K562 (cell line): ENCODE results near the gene CREG2. TPM values are rescaled to one million over a fixed set of nuclear protein-coding genes. Genes with fewer than 3 reads are reported as not detected.

Experiments used
- ATAC-seq: fragments of 200-7000 bp; cut with Tn5 transposase; 3 replicates; pipeline ENCODE4 v1.9.1; 2020; ENCODE audit warnings: moderate library complexity
- BruUV-seq: library from RNA; stranded (reverse); fragments of 400-500 nt; replicated peaks from 2 replicates; lab custom pipeline; 2021; lab: Mats Ljungman, UMichigan
- CTCF ChIA-PET: fragments of 300-600 bp; formaldehyde crosslinking; extraction: SDS; loops from one replicate; lab custom pipeline; 2021; ENCODE audit warnings: low intra/inter-chr PET ratio; lab: Yijun Ruan, JAX
- POLR2A ChIA-PET: fragments of 300-600, 350-650 bp; sonication (Branson Sonifier 250); formaldehyde crosslinking; extraction: SDS; loops from one replicate; lab custom pipeline; 2021; ENCODE audit warnings: antibody characterized with exemption, inconsistent platforms; lab: Yijun Ruan, JAX
- DNase-seq, 4 experiments: peaks; one replicate each; pipeline versions ENCODE4 v3.0.0 to v3.0.0-alpha.2; 2011 to 2018; ENCODE audit warnings: low spot score in 3 of 4, mixed read lengths in 3 of 4; ENCODE audit errors: extremely low read depth in 1 of 4
- FAIRE-seq: peaks from 2 replicates; lab custom pipeline; 2011; peaks lifted over from hg19 to GRCh38; lab: Jason Lieb, UNC
- H2AFZ ChIP-seq: 2 replicates; pipeline ENCODE4 v1.6.0; 2011; ENCODE audit warnings: low read depth, low read length, control low read depth, inconsistent platforms
- H3K27ac ChIP-seq: fragments of 200-600 bp; 3 replicates; pipeline ENCODE4 v1.8.0; 2011; ENCODE audit warnings: low read depth, mild to moderate bottlenecking, control low read depth, inconsistent platforms, low read length, moderate library complexity, mixed read lengths; ENCODE audit errors: extremely low read depth
- H3K27me3 ChIP-seq, 2 experiments: fragments of 300-600 bp in 1 of 2; 2 replicates in 1 of 2; 3 replicates in 1 of 2; pipeline versions ENCODE4 v1.6.0 to v1.8.0; 2011; ENCODE audit warnings: inconsistent platforms in 2 of 2, low read length in 2 of 2, mild to moderate bottlenecking in 1 of 2, mixed read lengths in 1 of 2, moderate library complexity in 1 of 2; ENCODE audit not compliant: control insufficient read depth in 2 of 2, insufficient read depth in 2 of 2
- H3K36me3 ChIP-seq: fragments of 300-600 bp; 3 replicates; pipeline ENCODE4 v1.8.0; 2011; ENCODE audit warnings: mild to moderate bottlenecking, low read length, inconsistent platforms; ENCODE audit not compliant: control insufficient read depth, insufficient read depth
- H3K4me1 ChIP-seq, 2 experiments: fragments of 200-600 bp in 1 of 2; replicated peaks in 1 of 2; 2 replicates in 1 of 2; 3 replicates in 1 of 2; pipeline versions ENCODE4 v1.5.1 to v1.8.0; 2011; ENCODE audit warnings: inconsistent platforms in 2 of 2, low read length in 2 of 2, mild to moderate bottlenecking in 1 of 2, mixed read lengths in 1 of 2, moderate library complexity in 1 of 2; ENCODE audit not compliant: control insufficient read depth in 2 of 2, insufficient read depth in 2 of 2
- H3K4me2 ChIP-seq: 2 replicates; pipeline ENCODE4 v1.6.1; 2011; ENCODE audit warnings: low read length, control low read depth, inconsistent platforms, mixed read lengths; ENCODE audit not compliant: insufficient read depth
- H3K4me3 ChIP-seq: fragments of 200-600 bp; sonication (generic), shearing (Covaris generic); 2 replicates; pipeline ENCODE4 v1.5.1; 2016; ENCODE audit warnings: control low read depth, inconsistent platforms
- H3K79me2 ChIP-seq: fragments of 200-600 bp; 3 replicates; pipeline ENCODE4 v1.8.0; 2011; ENCODE audit warnings: low read length, inconsistent platforms; ENCODE audit not compliant: control insufficient read depth, insufficient read depth
- H3K9ac ChIP-seq, 2 experiments: 2 replicates each; pipeline versions ENCODE4 v1.6.0 to v1.6.1; 2011; ENCODE audit warnings: low read depth in 2 of 2, low read length in 2 of 2, control low read depth in 1 of 2, inconsistent platforms in 1 of 2, mild to moderate bottlenecking in 1 of 2, mixed read lengths in 1 of 2; ENCODE audit not compliant: insufficient read depth in 1 of 2
- H3K9me1 ChIP-seq: one replicate; pipeline ENCODE4 v1.6.0; 2011; ENCODE audit warnings: inconsistent platforms, mild to moderate bottlenecking, low read length, moderate library complexity; ENCODE audit not compliant: control insufficient read depth, insufficient read depth
- H3K9me3 ChIP-seq: replicated peaks from 2 replicates; pipeline ENCODE4 v1.5.1; 2011; ENCODE audit warnings: low read depth, low read length, inconsistent platforms; ENCODE audit not compliant: control insufficient read depth, insufficient read depth
- H4K20me1 ChIP-seq: replicated peaks from 2 replicates; pipeline ENCODE4 v1.6.1; 2011; ENCODE audit warnings: low read length, inconsistent platforms, mixed read lengths; ENCODE audit not compliant: control insufficient read depth, insufficient read depth
- ARID1B ChIP-seq: fragments of 450-650 bp; IDR thresholded peaks from 2 replicates; pipeline ENCODE4 v1.6.1; 2016; ENCODE audit warnings: antibody characterized with exemption, mild to moderate bottlenecking, inconsistent platforms
- ATF1 ChIP-seq, 2 experiments: fragments of 450-650 bp in 1 of 2; IDR thresholded peaks; 2 replicates each; pipeline ENCODE4 v1.6.1; 2016; ENCODE audit warnings: missing compliant biosample characterization in 1 of 2, missing genetic modification characterization in 1 of 2
- CREB5 ChIP-seq: fragments of 250-450 bp; sonication (Bioruptor Pico); IDR thresholded peaks from 2 replicates; pipeline ENCODE4 v1.5.0; 2020; ENCODE audit warnings: mild to moderate bottlenecking
- E2F5 ChIP-seq: sonication (generic); formaldehyde crosslinking; IDR thresholded peaks from 2 replicates; pipeline ENCODE4 v1.8.0; 2022; ENCODE audit warnings: mild to moderate bottlenecking, missing genetic modification reagents
- MAFF ChIP-seq: IDR thresholded peaks from 2 replicates; pipeline ENCODE4 v1.6.1; 2012; ENCODE audit warnings: low read length, improper control_type of control experiment
- MTF1 ChIP-seq: fragments of 250-450 bp; sonication (Bioruptor Pico); IDR thresholded peaks from 2 replicates; pipeline ENCODE4 v1.9.0; 2021; ENCODE audit warnings: moderate library complexity, mild to moderate bottlenecking, inconsistent platforms, borderline replicate concordance
- NCOA4 ChIP-seq: fragments of 450-650 bp; IDR thresholded peaks from 2 replicates; pipeline ENCODE4 v1.6.1; 2018; ENCODE audit warnings: mild to moderate bottlenecking; ENCODE audit not compliant: partially characterized antibody
- NCOR1 ChIP-seq: fragments of 450-650 bp; IDR thresholded peaks from 2 replicates; pipeline ENCODE4 v1.6.1; 2016; ENCODE audit warnings: mild to moderate bottlenecking, moderate library complexity
- USF2 ChIP-seq: sonication (generic); formaldehyde crosslinking; IDR thresholded peaks from 2 replicates; pipeline ENCODE4 v1.5.0; 2020; ENCODE audit warnings: missing genetic modification reagents
- ZBTB8A ChIP-seq: fragments of 450-650 bp; IDR thresholded peaks from 2 replicates; pipeline ENCODE4 v1.6.1; 2018; ENCODE audit warnings: mild to moderate bottlenecking, moderate library complexity; ENCODE audit not compliant: partially characterized antibody
- ZBTB9 ChIP-seq: fragments of 450-650 bp; formaldehyde crosslinking; IDR thresholded peaks from 2 replicates; pipeline ENCODE4 v1.4.0; 2020; ENCODE audit warnings: mild to moderate bottlenecking, moderate library complexity
- ZNF140 ChIP-seq: fragments of 250-450 bp; sonication (Bioruptor Pico); IDR thresholded peaks from 2 replicates; pipeline ENCODE4 v1.8.0; 2021; ENCODE audit warnings: moderate library complexity, mild to moderate bottlenecking, inconsistent platforms
- ZNF511 ChIP-seq: sonication (generic); formaldehyde crosslinking; IDR thresholded peaks from 2 replicates; pipeline ENCODE4 v1.8.0; 2022; ENCODE audit warnings: mild to moderate bottlenecking, missing genetic modification reagents
- ZNF717 ChIP-seq: fragments of 250-450 bp; sonication (Bioruptor Pico); IDR thresholded peaks from 2 replicates; pipeline ENCODE4 v1.5.0; 2021
- WGBS: fragments of 100-300 bp; shearing (Covaris generic); methylation state at CpG from one replicate; pipeline ENCODE4 v1.1.6; 2016; ENCODE audit warnings: low coverage, mixed read lengths; ENCODE audit not compliant: insufficient coverage; ENCODE audit errors: missing lambda C conversion rate; 5-methylcytosine and 5-hydroxymethylcytosine counted together
- in situ Hi-C: fragments of 300-500 bp; cut with MboI; formaldehyde crosslinking; loops from 4 replicates; pipeline ENCODE4 v1.15.0; 2018; ENCODE audit warnings: inconsistent platforms, mixed read lengths
- intact Hi-C: fragments of 100-400 bp; cut with micrococcal nuclease; formaldehyde crosslinking; loops from 2 replicates; pipeline ENCODE4 v1.14.2; 2022
- polyA plus RNA-seq, 8 experiments: library from polyadenylated mRNA; depleted of rRNA in 4 of 8; stranded (reverse) in 5 of 8; unstranded in 3 of 8; fragments of >200 nt; fragmentation: Nextera tagmentation in 2 of 8; fragmentation: Illumina TruSeq in 1 of 8; extraction: Ambion mirVana in 2 of 8; extraction: Trizol in 1 of 8; gene quantifications; 2 replicates each; pipeline versions ENCODE4 v1.2.1 to v1.2.3, GENCODE V29; 2011 to 2014; ENCODE audit warnings: inconsistent platforms in 1 of 8, missing spikeins in 1 of 8
- total RNA-seq, 7 experiments: library from RNA; depleted of rRNA in 6 of 7; stranded (reverse); fragments of >200 nt in 6 of 7; fragmentation: Illumina TruSeq in 2 of 7; extraction: Trizol in 2 of 7; gene quantifications; 2 replicates each; pipeline versions ENCODE4 v1.2.1 to v1.2.3, GENCODE V29; 2011 to 2021; ENCODE audit warnings: low replicate concordance in 1 of 7

Gene CREG2
- total and polyA plus RNA-seq, 9 of the 15 experiments (the other 6 are each of a cell fraction or from before 2014, with no cell fraction given), result not detected

- ATAC-seq, result no peak
- POLR2A ChIA-PET, result interaction anchor here (0.8 kb wide), 2 partner anchors 9 to 102 kb away, joined by 3 read pairs; no protein-coding TSS in a partner anchor
- H3K9me3 ChIP-seq, result no peaks in the 10 kb centered on the region
- in situ Hi-C loops, result no loop called here
- intact Hi-C loops, result no loop called here
- no peak overlapping the region for H3K4me3 ChIP-seq
- no peaks in the 10 kb centered on the region for H3K36me3 ChIP-seq
- peaks cover 21 to 54% of the 10 kb centered on the region in 2 experiments; a peak in 4 of 5 replicates for H3K27me3 ChIP-seq
- peaks cover 10% of the 10 kb centered on the region for H4K20me1 ChIP-seq
- no TSS peak for BruUV-seq
- H3K27ac ChIP-seq, result no peak overlapping the region
- FAIRE-seq, result no peak
- no peak overlapping the region for H2AFZ ChIP-seq
- no peak for DNase-seq
- CTCF ChIA-PET, result no interaction called here
- no peak overlapping the region for H3K4me2 ChIP-seq
- 0% methylated on average over 4 of the region's 4 CpGs for WGBS
- H3K9me1 ChIP-seq, result no peaks in the 10 kb centered on the region
- H3K79me2 ChIP-seq, result no peaks in the 10 kb centered on the region
- no peak overlapping the region for H3K9ac ChIP-seq
- TF ChIP-seq ZBTB8A (no peak), ARID1B (no peak), MAFF (no peak), E2F5 (CRISPR knock-in tag) (no peak), USF2 (no peak), ATF1 (CRISPR knock-in tag; IDR thresholded peaks at IDR 0.05) (no peak), ATF1 (tag; IDR thresholded peaks at IDR 0.05) (no peak), MTF1 (CRISPR knock-in tag) (no peak), NCOR1 (no peak), NCOA4 (no peak), ZNF717 (CRISPR knock-in tag) (no peak), ZNF511 (no peak), ZBTB9 (no peak), ZNF140 (CRISPR knock-in tag) (no peak), CREB5 (CRISPR knock-in tag) (no peak)
- H3K4me1 ChIP-seq, result peaks cover 0 to 3% of the 10 kb centered on the region in 2 experiments; a peak in 2 of 5 replicates
These were observed 44.2 kb upstream of the CREG2 start for GRCh38 chr2:101431486-101431885.
